ENCODE results near the gene TIGD6.
"Not testable (repeated sequence)": the region's sequence is repeated elsewhere in the genome, so short reads cannot be mapped to it uniquely, and the experiment has no call there.

The TIGD6 gene

DNA sequence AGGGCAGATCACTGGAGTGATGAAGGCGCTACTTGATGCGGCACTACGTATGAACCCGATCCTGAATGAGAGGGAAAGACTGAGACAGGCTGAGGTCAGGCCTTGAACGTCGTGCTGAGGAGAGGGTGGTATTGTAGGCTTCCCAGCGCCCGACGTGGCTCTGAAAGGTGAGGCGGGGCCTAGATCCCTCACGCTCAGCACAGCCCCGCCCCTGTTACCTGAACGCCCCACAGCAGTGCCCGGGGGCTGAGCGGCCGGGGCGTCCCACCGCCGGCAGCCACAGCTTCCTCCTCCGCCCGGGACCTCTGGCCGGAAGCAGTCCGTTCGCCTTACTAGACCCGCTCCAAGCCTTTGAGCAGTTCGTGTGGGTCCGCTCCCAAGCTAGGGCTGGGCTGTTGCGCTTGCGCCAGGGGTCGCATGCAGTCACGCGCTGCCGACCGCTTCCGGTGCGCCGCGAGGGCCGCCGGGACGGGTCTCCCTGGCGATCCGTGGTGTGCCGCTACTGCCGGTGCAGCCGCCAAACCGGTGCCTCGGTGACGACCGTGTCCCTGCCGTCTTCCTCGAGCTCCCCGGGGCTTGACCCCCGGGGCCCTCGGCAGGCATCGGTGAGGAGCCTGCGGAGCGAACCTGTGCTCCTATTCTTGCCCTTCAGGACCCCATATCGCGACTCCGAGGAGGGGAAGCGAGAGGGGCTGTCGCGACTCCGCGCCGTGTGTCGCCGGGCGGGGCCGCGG, at the start of gene TIGD6, which contains the start of gene HMGXB3:
TIGD6 (minus strand) TSS at position 399 of the 734 bp plus-strand sequence. CDS start 4,306 bp downstream, outside the sequence.
HMGXB3 (plus strand) TSS at position 484 of the 734 bp plus-strand sequence. CDS start 4,114 bp downstream, outside the sequence.
- DNase-seq = peak; percentile 81

DNA sequence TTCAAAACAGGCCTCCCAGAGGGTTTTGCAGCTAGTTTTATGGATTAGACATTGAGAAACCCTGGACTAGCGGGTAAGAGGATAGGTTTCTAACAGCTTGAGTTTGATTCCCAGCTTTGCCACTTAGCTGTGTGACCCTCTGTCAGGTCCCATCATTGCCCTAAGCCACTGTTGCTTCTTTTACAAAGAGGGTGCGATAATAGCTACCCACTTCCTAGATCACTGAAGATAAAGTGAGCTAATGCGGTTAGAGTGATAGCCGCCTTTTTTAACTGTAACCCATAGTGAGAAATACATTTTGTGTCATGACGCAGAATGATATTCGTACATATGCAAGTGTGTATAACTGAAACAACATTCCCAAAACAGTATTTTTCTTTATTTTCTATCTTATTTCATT, 45.6 kb upstream of the TIGD6 start:
- no peak for DNase-seq

GRCh38 chr5:150045549-150045948, 45.1 kb upstream of the TIGD6 start:
- DNase-seq = no peak

DNA sequence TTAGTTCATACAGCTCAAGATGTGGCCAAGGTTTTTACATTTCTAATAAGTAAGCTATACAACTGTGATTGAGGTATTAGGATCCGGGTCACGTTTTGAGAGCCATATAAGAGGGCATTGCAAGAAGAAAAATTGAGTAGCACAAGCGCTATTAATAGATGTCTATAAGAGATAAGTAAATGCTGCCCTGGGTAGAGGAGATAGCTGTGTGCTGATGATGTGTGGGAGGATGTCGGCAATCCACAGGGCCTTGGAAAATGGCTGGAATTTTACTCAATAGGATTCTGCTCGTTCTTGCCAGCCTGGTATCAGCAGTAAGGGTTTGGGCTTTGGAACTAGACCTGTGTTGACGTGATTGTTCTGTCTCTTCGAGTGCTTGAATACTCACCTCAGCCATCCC, 44.3 kb upstream of the TIGD6 start:
- DNase-seq = no peak

DNA sequence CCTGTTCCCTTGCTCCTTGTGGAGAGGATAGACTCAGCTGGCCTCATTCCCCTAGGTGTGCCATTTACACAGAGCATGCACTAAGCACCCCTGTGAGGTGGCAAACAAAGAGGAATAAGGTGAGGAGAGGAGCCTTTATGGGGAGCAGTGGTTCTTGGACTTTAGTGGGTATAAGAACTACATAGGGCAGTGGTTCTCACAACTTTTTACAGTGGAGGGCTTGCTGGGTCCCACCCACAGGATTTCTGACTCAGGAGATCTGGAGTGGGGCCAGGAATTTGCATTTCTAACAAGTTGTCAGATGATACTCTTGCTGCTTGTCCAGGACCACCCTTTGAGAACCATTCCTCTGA, 43.9 kb upstream of the TIGD6 start:
- DNase-seq = no peak

DNA sequence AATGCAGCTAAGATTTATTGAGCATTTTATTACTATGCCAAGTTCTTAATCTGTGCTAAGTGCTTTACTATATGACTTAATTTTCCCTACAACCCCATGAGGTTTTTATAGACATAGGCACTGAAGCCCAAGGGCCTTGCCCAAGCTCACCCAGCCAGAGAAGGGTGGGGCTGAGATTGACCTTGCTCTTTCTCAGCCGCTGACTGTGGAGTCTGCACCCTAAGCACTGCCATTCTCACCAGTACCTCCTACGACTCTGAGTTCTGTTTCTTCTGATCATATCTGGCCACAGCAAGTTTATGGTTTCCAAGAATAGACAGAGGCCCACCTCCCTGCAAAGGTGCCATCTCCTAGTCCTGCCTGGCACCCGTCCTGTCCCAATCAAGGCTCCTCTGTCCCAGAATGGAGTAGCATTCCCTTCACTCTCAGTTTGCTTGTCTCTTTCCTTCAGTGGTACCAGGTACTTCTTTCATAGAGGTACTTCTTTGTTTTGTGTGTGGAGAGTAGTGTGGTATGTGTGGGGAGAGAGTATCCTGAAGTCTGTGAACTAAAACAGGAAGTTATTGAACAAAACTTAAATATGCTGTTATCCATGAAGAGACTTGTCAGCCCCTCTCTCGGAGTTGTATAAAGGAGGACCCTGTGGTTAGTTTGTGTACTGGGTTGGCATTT, 43.3 kb upstream of the TIGD6 start:
- no peak for DNase-seq

GRCh38 chr5:150042459-150042858, 42.0 kb upstream of the TIGD6 start:
- DNase-seq = no peak

- no peak for DNase-seq
Observed at GRCh38 chr5:150038547-150038946, 38.1 kb upstream of the TIGD6 start.

- no peak for DNase-seq
Observed at GRCh38 chr5:150036513-150036912, 36.1 kb upstream of the TIGD6 start.

GRCh38 chr5:150035139-150035895, 34.9 kb upstream of the TIGD6 start:
- no peak for DNase-seq

DNA sequence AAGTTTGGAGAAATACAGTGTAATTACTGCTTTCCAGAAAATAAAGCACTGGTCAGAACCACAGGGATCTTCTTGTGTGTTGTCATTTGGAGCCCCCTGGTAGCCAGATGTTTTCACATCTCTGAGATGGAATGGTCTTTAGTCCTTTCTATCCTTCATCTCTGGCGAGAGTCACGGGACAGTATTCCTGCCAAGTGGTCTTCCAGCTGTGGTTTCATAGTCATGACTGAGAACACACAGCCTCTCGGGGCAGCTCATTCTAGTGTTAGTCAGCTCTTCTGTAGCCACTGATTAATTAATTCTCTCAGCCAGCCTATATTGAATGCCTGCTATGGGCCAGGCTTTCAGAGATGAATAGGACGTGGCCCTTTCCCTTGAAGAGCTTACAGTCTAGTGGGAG, 34.2 kb upstream of the TIGD6 start:
- DNase-seq = no peak

- DNase-seq = no peak
Observed at GRCh38 chr5:150033334-150033733, 32.9 kb upstream of the TIGD6 start.

- DNase-seq = not testable (repeated sequence)
Observed at GRCh38 chr5:150028047-150028446, 27.6 kb upstream of the TIGD6 start.

- DNase-seq = no peak
Observed at GRCh38 chr5:150026682-150027172, 26.3 kb upstream of the TIGD6 start.

- DNase-seq = no peak
Observed at GRCh38 chr5:150024346-150024984, 24.0 kb upstream of the TIGD6 start.

DNA sequence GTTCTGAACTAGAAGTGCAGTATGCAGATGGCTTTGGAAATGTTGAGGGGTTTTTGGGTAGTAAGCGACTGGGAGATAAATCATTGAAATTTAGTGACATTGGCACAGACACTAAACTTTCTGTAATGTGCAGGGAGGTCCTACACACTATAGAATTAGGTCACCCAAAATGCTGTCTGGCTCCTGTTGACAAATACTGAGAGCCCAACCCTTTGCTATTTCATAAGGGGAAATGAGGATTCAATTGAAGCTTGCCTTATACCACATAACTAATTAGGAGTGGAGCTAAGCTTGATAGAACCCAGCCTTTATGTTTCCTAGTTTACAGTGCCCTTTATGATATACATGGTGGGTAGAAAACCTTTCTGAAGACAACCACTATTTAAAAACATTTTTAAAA, 22.7 kb upstream of the TIGD6 start:
- no peak for DNase-seq

DNA sequence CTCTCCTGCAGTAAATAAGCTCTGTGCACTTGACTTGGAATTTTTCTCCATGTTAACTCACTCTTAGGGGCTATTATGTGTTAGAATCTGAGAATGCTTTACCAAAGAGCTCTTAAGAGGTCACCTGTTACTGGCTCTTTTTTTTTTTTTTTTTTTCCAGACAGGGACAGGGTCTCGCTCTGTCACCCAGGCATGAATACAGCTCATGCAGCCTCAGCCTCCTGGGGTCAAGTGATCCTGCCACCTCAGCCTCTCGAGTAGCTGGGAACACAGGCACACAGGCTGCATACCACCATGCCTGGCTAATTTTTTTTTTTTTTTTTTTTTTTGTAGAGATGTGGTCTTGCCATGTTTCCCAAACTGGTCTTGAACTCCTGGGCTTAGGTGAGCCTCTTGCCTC, 22.2 kb upstream of the TIGD6 start:
- no peak for DNase-seq

- no peak for DNase-seq
Observed at GRCh38 chr5:150022158-150022531, 21.7 kb upstream of the TIGD6 start.

GRCh38 chr5:150021491-150022157, 21.2 kb upstream of the TIGD6 start:
- no peak for DNase-seq

GRCh38 chr5:150020249-150020648, 19.8 kb upstream of the TIGD6 start:
- DNase-seq = no peak

DNA sequence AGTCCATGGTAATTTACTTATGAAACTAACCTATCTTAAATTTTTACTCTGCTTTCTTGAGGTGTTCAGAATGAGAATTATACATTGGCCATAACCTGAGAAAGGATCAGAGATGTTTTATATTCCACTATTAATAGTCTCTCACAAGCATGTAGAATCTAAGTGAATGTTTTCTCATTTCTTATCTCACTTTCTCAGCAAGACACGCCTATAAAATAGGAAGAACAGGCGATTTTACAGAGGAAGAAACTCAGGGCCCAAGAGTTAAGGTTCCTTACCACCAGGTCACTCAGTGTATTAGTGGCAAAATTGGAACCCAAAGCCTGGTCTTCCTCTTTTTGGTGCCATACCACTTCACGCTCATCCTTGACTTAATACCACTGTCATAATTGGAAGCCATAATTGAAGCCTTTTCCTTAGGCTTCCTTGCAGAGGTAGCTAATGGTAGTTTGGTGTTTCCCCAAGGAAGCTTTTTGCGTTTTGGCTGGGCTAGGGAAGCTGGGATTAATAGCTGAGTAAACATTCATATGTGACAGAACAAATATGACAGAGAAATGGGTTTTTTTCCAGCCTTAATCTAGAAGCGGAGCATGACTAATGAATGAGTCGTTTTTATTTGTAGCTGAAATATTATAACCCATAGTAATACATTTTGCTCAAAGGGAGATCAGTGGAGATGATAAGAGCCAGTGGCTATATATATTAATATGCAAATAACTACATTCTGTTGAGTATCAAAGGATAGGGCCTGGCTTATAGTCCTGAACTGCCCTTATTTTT, 17.0 kb upstream of the TIGD6 start:
- no peak for DNase-seq

DNA sequence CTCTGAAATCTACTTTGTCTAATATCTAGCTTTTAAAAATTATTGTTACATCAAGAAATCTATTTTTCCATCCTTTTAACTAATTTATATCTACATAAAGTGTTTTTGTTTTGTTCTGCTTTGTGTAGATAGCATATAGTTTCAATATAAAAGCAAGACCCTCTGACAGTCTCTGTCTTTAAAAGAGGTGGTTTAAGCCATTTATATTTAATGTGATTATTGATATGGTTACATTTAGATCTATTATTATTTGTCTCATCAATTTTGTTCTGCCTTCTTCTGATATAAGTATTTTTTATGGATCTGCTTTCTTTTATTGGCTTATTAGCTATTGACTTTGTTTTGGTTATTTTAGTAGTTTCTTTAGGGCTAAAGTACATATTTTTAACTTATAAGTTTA, 16.1 kb upstream of the TIGD6 start:
- no peak for DNase-seq

All from NCI-H1694 treated with DMSO at 0.1 percent for 48 hours (cell line).